IPS-NIHi11 (cell line): Measurements from ENCODE around the gene OR2W1.

Experiments
- DNase-seq: peaks from one replicate; pipeline ENCODE4 v3.0.0; 2012; ENCODE audit warnings: mixed read lengths, low spot score

Gene OR2W1

GRCh38 chr6:29045075-29045474 is at the start of gene OR2W1:
Gene OR2W1, minus strand, starts transcription at chr6:29045175. Its CDS starts 0 bp downstream, at chr6:29045175.
- DNase-seq = no peak

- DNase-seq = no peak
Measured at GRCh38 chr6:29092957-29093356, 48.0 kb upstream of the OR2W1 start.

- DNase-seq = no peak
Measured at GRCh38 chr6:29087213-29087612, 42.2 kb upstream of the OR2W1 start, which contains the start of gene OR2B3. Gene OR2B3, minus strand, starts transcription at chr6:29087313. Its CDS starts 65 bp downstream, at chr6:29087248.

GRCh38 chr6:29082457-29082856 is 37.5 kb upstream of the OR2W1 start:
- no peak for DNase-seq

- no peak for DNase-seq
Measured at GRCh38 chr6:29081312-29081711, 36.3 kb upstream of the OR2W1 start.

GRCh38 chr6:29079203-29079602 is 34.2 kb upstream of the OR2W1 start:
- no peak for DNase-seq

GRCh38 chr6:29071831-29072723 is 27.1 kb upstream of the OR2W1 start:
- peak; percentile 82 for DNase-seq

GRCh38 chr6:29051680-29052079 is 6.7 kb upstream of the OR2W1 start:
- no peak for DNase-seq

- DNase-seq = peak; percentile 16
Measured at GRCh38 chr6:29035951-29036350, 9.0 kb downstream of the OR2W1 start.

- DNase-seq = no peak
Measured at GRCh38 chr6:29028821-29029220, 16.2 kb downstream of the OR2W1 start.

GRCh38 chr6:29025927-29026585 is 18.9 kb downstream of the OR2W1 start:
- DNase-seq = no peak

GRCh38 chr6:29021434-29021833 is 23.5 kb downstream of the OR2W1 start:
- no peak for DNase-seq

- no peak for DNase-seq
Measured at GRCh38 chr6:29019629-29020028, 25.3 kb downstream of the OR2W1 start.

- DNase-seq = no peak
Measured at GRCh38 chr6:29017428-29017802, 27.6 kb downstream of the OR2W1 start.

- peak; percentile 70 for DNase-seq
Measured at GRCh38 chr6:29016559-29017427, 28.2 kb downstream of the OR2W1 start.

- no peak for DNase-seq
Measured at GRCh38 chr6:29014729-29015608, 30.0 kb downstream of the OR2W1 start.

- peak; percentile 73 for DNase-seq
Measured at GRCh38 chr6:29011276-29011734, 33.7 kb downstream of the OR2W1 start.

GRCh38 chr6:29009358-29009757 is 35.6 kb downstream of the OR2W1 start:
- no peak for DNase-seq

GRCh38 chr6:29008089-29008488 is 36.9 kb downstream of the OR2W1 start:
- DNase-seq = no peak

GRCh38 chr6:29005183-29005885 is 39.6 kb downstream of the OR2W1 start, which contains the start of gene ZNF311:
Gene ZNF311, minus strand, starts transcription at chr6:29005315. Its CDS starts 1,361 bp downstream, at chr6:29003954.
- peak; percentile 66 for DNase-seq
